Fibroblast of skin of left quadriceps (primary cell): ENCODE results near the gene CYP3A7.
"Not testable (repeated sequence)": the region's sequence is repeated elsewhere in the genome, so short reads cannot be mapped to it uniquely, and the experiment has no call there.

Source experiments
- DNase-seq, 2 experiments: peaks; one replicate each; pipeline ENCODE4 v3.0.0-alpha.2; 2013; ENCODE audit warnings: low read depth in 2 of 2

Gene CYP3A7

DNA sequence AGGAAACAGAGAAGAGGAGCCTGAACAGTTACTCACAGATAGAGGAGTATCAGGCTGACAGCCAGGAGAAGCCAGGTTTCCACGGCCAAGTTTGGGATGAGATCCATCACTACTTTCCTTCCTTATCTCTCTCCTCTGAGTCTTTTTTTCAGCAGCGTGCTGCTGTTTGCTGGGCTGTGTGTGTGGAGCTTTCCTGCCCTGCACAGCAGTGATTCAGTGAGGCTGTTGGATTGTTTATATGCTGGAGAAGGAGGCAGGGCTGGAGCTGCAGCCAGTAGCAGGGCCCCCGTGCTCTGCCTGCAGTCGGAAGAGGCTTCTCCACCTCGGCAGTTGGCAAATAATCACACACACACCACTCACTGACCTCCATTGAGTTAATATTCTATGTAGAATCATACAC is at the start of gene CYP3A7:
CYP3A7 (minus strand) TSS at position 210 of the 400 bp plus-strand sequence; CDS start at position 107, 103 bp downstream.
- DNase-seq: no peak

DNA sequence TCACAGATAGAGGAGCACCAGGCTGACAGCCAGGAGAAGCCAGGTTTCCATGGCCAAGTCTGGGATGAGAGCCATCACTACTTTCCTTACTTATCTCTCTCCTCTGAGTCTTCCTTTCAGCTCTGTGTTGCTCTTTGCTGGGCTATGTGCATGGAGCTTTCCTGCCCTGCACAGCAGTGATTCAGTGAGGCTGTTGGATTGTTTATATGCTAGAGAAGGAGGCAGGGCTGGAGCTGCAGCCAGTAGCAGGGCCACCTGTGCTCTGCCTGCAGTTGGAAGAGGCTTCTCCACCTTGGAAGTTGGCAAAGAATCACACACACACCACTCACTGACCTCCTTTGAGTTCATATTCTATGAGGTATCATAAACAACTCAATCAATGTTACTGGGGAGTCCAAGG is 49.0 kb upstream of the CYP3A7 start, which contains the start of gene CYP3A4:
CYP3A4 (minus strand) TSS at position 178 of the 400 bp plus-strand sequence; CDS start at position 75, 103 bp downstream.
- DNase-seq: no peak

DNA sequence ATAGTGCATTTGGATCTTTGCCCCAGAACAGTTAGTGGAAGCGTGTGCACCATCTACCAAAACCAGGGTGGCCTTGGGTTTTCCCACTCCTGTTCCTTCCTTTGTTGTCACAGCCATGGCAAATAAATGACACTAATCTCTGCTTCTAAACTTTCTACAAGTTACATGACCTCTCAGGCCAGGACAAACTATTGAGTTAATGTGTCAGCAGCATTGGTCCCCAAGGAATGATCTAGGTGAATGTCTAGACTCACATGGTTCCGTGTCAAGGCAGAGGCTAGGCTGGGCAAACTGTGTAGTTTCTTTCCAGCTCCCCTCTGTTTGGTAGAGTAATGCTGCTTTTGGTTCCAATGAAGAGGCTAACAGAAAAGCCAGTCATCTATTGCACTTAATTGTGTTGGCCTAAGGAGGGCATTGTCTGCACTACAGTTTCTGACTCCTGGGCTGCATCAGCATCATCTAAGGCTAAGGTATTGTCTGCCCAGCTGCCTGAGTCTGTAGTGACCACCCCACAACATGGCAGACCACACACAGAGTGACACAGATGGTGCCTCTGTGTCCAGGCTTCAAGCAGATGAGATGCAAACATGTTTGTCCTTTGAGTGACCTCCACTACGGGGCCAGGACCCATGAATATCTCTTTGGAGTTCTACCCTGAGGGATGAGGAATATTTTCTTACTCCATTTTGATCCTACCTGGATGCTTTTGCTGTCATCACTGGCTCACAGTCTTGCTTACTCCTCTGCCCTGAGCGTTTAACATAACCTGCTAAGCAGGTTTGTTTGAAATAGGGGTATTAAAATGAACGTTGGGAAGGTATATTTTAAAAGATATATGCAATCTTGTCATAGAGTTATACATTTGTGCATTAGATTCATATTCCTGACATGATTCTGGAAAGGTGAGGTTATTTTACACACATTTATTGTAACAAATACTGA is 47.3 kb upstream of the CYP3A7 start:
- no peak for DNase-seq

DNA sequence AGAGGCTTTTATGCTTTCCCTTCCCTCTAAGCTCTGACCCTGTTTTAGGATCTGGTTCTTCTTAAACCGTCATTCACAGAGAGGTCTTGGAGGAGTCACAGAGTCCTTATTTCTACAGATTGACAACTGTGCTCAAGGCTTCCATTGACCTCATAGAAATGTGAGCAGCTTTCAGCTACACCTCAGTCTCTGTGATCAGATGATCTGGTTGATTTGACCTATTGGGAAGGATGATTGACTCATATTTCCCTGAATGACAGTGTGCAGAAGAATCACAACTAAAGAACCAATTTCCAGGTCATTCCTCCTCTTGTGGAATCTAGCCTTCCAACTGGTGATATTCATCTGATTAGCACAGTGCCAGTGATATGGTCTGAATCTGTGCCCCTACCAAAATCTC is 45.6 kb upstream of the CYP3A7 start:
- no peak for DNase-seq

DNA sequence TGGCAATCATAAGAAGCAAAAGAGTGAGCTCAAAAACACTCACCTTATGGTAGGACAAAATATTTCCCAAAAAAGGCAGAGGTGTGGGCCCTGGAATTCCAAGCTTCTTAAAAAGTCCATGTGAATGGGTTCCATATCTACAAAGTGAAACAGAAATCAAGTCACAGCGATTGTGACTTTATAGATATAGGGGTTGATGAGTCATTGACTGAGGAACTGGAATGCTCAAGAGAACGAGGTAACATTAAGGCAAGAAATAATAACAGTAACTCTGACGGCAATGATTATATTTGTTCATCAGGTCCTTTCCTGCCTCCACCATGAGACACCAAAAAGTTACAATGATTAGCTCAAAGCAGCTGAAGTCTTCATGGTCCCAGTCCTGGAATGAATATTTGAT is 45.0 kb upstream of the CYP3A7 start:
- DNase-seq: no peak

DNA sequence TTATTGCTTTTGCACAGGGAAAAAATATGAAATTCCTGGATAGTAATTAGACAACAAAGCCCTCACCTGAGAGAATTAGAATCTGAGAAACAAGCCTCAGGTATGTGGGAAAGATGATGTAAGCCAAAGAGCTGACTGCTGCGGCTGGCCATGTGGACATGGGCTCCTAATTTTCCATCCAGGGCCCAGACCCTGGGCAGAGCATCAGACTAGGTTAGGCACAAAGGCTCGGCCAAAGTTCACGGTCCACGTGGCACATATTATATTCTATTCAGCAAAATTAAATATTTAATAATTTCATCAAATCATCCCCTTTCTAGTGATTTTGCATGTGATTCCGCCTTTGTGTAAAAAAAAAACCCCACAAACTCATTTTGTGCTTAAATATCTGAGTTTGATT is 43.9 kb upstream of the CYP3A7 start:
- DNase-seq: no peak

DNA sequence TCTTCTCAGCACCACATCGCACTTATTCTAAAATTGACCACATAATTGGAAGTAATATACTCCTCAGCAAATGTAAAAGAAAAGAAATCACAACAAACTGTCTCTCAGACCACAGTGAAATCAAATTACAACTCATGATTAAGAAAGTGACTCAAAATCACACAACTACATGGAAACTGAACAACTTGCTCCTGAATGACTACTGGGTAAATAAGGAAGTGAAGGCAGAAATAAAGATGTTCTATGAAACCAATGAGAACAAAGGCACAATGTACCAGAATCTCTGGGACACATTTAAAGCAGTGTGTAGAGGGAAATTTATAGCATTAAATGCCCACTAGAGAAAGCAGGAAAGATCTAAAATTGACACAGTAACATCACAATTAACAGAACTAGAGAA is 38.4 kb upstream of the CYP3A7 start:
- not testable (repeated sequence) for DNase-seq

DNA sequence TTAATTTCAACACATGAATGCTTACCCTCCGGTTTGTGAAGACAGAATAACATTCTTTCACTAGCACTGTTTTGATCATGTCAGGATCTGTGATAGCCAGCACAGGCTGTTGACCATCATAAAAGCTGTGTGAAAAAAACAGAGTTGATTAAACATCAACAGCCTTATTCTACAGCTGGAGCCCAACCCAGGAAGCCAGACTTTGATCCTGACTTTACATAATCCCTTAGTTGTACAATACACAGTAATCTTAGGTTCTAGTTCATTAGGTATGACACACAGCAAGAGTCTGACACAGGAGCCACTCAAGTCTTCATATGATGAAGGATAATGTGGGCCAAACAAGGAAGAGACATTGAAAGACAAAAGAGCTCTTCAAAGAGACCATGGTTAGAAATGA is 37.6 kb upstream of the CYP3A7 start:
- no peak for DNase-seq

DNA sequence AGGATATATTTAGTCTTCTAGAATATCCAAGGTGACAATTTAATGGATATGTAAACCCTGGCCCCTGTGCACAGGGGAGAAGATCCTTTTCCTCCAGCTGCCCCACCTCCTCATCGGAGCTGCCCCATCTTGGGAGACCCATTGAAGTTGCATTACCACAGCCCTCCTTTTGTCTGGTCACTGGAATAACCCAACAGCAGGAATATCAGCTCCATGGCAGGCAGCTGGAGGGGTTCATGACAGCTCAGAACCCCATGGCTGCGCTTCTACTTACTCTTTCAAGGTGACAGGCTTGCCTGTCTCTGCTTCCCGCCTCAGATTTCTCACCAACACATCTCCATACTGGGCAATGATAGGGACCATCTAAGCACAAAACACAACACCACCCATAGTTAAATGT is 34.5 kb upstream of the CYP3A7 start:
- not testable (repeated sequence) for DNase-seq

DNA sequence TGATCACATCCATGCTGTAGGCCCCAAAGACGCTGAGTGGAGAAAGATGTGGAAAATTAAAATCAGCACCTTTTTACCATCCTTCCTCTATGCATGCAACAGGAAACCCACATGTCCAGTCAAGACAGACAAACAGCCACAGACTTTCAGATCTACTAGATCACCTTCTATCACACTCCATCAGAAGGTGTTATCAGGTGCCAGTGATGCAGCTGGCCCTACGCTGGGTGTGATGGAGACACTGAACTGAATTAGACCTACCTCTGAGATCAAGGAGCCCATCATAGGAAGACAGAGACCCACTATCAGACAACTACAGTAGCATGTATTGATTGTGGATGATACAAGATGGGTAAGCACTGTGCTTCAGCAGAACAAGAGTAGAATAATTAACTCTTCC is 33.5 kb upstream of the CYP3A7 start:
- DNase-seq: no peak

DNA sequence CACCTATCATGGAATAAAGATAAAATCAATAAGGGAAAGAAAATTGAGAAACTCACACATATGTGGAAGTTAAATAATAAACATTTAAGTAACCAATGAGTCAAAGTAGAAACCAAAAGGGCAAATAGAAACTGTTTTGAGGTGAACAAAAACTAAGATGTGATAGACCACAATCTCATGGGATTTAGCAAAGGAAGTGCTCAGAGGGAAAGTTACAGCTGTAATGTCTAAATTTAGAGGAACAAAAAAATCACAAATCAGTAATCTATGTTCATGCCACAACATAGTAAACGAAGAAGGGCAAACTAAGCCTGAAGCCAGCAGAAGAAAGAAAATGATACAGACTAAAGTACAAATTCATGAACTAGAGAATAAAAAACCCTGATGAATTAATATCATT is 32.7 kb upstream of the CYP3A7 start:
- no peak for DNase-seq

DNA sequence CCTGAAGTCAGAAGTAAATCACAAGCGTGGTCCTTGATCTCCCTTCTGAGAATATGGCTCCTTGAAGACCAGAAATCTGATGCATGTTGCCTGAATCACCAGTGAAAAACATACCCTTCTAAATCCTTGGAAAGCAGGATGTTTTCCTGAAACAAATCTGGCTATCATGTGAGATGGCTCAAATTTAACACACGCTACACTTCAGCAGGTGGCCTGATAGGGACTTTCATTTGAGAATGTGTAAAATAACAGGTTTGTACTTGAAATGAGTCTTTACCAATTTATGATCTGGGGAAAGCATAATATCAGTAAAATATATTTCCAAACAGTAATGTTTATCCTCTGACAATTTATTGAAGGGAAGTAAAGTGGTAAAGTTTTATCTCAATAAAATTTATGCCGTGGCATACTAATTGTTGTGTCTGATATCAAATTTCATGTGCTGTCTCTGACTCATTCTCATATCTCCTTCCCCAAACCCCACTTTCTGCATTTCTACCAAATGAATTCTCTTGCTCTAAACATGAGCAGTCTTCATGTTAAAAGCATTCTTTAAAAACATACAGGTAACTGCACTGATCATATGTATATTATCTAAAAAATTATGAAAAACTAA is 31.6 kb upstream of the CYP3A7 start:
- no peak for DNase-seq

DNA sequence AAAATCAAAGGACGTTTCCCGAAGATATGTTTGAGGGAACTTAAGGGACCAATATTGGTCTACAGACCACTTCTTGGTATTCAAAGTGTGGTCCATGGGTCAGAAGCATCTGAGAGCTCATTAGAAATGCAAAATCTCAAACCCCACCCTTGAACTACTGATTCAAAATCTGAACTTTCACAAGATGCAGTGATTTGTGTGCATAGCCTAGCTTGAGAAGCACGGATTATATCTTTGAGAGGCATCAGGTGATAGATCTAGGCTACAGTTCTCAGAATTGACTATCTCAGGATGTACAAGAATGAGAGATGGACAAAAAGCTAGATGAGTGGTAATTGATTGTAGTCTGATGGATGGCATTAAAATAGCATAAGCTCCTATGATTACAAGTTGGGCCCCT is 29.5 kb upstream of the CYP3A7 start:
- no peak for DNase-seq

DNA sequence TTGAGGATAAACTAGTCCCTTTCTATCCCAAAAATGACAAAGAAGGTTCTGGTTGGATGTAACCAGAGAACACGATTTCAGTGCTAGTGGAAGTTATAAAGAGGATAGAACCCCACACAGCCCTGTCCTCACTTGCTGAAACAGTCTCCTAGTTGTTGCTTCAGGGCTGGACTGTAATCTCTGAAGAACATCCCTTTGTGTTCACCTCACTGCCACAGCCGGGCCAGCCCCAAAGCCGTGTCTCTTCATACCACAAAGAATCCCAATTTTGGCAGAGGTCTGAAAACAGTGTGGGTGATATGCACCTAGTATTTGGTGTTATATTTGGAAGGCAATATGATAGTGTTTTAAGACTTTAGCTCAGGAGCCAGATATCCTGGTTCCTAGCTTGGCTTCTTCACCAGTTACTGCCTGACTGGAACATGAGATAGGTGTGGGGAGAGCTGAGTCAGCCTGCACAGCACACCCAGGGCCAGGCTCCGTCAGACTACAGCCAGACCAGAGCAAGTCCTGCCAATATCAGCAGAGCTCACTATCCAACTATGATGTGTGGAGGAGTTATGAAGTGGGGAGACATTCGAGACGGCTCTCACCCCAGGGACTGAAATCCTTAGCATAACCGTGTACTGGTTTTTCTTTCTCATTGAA is 27.8 kb upstream of the CYP3A7 start:
- DNase-seq: no peak

DNA sequence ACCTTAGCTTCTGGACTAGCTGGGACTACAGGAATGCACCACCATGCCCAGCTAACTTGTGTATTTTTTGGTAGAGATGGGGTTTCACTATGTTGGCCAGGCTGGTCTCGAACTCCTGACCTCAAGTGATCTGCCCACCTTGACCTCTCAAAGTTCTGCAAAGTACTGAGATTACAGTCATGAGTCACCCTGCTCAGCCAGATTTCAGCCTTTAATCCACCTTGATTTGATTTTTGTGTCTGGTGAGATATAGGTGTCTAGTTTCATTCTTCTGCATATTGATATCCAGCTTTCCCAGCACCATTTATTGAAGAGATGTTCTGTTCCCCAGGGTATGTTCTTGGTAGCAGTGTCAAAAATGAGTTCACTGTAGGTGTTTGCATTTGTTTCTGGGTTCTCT is 20.1 kb upstream of the CYP3A7 start:
- DNase-seq: no peak

DNA sequence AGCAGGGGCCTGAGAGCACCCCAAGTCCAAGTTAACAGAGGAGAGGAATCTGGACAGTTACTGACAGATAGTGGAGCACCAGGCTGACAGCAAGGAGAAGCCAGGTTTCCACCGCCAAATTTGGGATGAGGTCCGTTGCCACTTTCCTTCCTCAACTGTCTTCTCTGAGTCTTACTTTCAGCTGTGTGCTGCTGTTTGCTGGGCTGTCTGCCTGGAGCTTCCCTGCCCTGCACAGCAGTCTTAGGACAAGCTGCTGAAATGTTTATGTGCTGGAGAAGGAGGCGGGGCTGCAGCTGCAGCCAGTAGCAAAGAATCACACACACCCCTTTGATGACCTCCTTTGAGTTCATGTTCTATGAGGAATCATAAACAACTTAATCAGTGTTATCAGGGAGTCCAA is 17.4 kb upstream of the CYP3A7 start:
- no peak for DNase-seq

DNA sequence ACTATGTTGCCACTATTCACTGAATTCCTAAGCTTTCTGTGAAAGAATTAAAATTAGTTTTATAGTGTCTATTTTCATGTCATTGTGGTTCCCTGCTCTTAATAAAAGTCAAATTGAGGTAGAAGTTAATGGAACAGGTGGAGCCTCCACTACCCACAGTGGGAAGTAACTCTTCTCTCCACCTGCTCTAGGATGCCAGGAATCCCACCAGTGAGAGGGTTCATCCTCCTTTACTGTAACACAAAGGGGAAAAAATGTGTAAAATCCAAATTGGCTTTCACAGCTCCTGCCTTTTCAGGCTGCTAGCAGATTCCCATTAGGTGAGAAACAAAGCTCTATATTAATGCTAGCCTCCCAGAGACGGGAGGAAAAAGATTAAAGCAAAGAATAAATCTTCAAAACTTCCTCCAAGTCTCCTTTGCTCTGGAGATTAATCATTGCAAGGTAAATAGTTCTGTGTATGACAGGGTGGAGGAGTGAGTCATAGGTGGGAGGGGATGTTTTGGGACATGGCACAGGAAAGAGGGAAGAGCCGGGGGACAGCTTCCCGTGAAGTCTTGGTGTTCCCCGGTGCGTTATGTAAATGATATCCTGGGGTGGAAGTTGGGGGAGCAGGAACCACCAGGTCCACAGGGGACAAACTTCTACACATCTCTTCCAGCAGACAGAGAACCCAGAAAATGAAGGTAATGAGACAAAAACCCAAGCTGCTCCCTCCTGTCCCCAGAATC is 16.5 kb upstream of the CYP3A7 start:
- not testable (repeated sequence) for DNase-seq

DNA sequence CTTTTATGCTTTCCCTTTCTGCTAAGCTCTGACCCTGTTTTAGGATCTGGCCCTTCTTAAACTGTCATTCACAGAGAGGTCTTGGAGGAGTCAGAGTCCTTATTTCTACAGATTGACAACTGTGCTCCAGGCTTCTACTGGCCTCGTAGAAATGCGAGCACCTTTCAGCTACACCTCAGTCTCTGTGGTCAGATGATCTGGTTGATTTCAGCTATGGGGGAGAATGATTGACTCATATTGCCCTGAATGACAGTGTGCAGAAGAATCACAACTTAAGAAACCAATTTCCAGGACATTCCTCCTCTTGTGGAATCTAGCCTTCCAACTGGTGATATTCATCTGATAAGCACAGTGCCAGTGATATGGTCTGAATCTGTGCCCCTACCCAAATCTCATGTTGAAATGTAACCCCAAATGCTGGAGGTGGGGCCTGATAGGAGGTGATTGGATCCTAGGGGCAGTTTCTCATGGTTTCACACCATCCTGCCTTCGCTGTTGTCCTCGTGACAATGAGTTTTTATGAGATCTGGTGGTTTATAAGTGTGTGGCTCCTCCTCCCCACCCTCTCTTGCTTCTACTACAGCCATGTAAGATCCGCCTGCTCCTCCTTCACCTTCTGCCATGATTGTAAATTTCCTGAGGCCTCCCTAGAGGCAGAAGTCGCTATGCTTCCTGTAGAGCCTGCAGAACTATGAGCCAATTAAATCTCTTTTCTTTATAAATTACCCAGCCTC is 14.0 kb upstream of the CYP3A7 start:
- no peak for DNase-seq

DNA sequence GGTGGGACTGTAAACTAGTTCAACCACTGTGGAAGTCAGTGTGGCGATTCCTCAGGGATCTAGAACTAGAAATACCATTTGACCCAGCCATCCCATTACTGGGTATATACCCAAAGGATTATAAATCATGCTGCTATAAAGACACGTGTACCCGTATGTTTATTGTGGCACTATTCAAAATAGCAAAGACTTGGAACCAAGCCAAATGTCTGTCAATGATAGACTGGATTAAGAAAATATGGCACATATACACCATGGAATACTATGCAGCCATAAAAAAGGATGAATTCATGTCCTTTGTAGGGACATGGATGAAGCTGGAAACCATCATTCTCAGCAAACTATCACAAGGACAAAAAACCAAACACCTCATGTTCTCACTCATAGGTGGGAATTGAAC is 11.9 kb upstream of the CYP3A7 start:
- not testable (repeated sequence) for DNase-seq

DNA sequence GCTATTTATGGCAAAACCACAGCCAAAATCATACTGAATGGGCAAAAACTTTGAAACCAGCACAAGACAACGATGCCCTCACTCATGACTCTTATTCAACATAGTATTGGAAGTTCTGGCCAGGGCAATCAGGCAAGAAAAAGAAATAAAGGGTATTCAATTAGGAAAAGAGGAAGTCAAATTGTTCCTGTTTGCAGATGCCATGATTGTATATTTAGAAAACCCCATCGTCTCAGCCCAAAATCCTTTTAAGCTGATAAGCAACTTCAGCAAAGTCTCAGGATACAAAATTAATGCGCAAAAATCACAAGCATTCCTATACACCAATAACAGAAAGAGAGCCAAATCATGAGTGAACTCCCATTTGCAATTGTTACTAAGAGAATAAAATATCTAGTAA is 10.4 kb upstream of the CYP3A7 start:
- DNase-seq: not testable (repeated sequence)

DNA sequence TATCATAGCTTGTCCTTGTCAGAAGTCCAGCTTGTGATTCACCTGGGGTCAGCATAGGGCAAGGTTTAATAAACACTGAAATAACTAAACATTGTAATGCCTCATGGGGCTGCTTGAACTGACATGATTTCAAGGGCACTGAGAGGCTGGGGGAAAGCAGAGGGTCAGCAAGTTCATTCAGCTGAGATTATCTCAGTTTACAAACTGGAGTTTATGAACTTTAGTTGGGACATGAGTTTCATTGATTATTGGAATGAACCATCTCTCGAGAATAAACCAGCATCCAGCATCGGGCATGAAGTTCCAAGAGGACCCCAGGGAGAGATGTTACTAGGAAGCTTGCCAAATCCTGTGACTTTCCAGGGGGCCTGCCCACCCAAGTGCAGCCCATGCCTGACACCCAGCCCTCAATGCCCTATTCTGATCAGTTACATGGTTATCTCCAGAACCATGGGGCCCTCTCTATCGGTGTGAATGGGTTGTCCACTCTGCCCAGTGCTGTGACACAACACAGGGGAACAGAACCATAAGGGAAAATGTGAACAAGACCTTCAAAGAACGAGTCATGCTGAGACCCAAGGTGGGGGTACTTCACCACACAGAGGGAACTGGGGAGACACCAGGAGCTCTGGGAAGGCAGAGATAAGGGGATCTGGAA is 7.9 kb upstream of the CYP3A7 start:
- no peak for DNase-seq
